Activated T-helper 2 cell treated with anti-CD3 and anti-CD28 coated beads, Interferon-gamma antibody, Interleukin-2, Interleukin-4, amounts not matched to agents 10 μg/mL and 5 μg/mL and 100 μg/mL, durations not matched to agents 14 hours and 24 hours and 36 hours (primary cell): ENCODE measurements around the gene CDC25C. TPM values are rescaled to one million over a fixed set of nuclear protein-coding genes. Genes with fewer than 3 reads are reported as not detected.
"Not testable (repeated sequence)": the region's sequence is repeated elsewhere in the genome, so short reads cannot be mapped to it uniquely, and the experiment has no call there.

Experiments
- DNase-seq: peaks from one replicate; pipeline ENCODE4 v3.0.0; 2021; ENCODE audit warnings: low spot score
- H3K27ac Mint-ChIP-seq: one replicate; pipeline ENCODE4 v1.8.0; 2021; ENCODE audit warnings: mixed read lengths
- H3K27me3 Mint-ChIP-seq: one replicate; pipeline ENCODE4 v1.8.0; 2021; ENCODE audit warnings: low read depth, mixed read lengths
- H3K36me3 Mint-ChIP-seq: one replicate; pipeline ENCODE4 v1.8.0; 2021; ENCODE audit warnings: low read depth, mixed read lengths
- H3K4me1 Mint-ChIP-seq: one replicate; pipeline ENCODE4 v1.8.0; 2021; ENCODE audit warnings: low read depth, mixed read lengths
- H3K4me3 Mint-ChIP-seq: one replicate; pipeline ENCODE4 v1.8.0; 2021; ENCODE audit warnings: low read depth, mild to moderate bottlenecking, moderate library complexity, mixed read lengths
- H3K9me3 Mint-ChIP-seq: one replicate; pipeline ENCODE4 v1.8.0; 2021; ENCODE audit warnings: mixed read lengths
- intact Hi-C: fragments of 100-400 bp; cut with micrococcal nuclease; formaldehyde crosslinking; loops from one replicate; pipeline ENCODE4 v1.15.1; 2023
- total RNA-seq: library from RNA; stranded (reverse); gene quantifications from 2 replicates; pipeline ENCODE4 v1.2.3, GENCODE V29; 2022

Gene CDC25C
- total RNA-seq, 1 donor from 2014 or later: 8.4 TPM

DNA sequence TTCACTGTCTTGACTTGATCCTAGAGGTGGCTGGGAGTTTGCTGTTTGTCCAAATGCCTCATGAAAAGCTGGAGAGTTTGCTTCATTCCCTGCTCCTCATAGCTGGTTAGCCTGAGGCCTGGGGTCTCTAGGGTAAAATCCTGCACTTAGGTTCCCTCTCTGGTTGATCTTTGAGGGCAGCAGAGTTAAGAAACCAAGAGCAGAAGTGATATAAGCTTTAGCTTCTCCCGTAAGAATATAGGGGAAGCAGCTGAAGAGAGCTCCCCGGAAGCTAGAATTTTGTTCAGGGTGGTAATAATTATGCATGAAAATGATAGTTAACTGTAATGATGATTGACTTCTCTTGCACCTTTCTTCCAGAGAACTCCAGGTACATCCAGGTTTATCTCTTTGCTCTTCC, 7.9 kb upstream of the CDC25C start:
- peak overlapping the region; percentile 80 for H3K27ac Mint-ChIP-seq
- H3K4me3 Mint-ChIP-seq: peak overlapping the region; percentile 91
- peaks cover 36% of the 10 kb centered on the region for H3K4me1 Mint-ChIP-seq
- H3K27me3 Mint-ChIP-seq: no peaks in the 10 kb centered on the region
- DNase-seq: no peak
- H3K9me3 Mint-ChIP-seq: no peaks in the 10 kb centered on the region
- intact Hi-C loops: loop anchor here (1.0 to 10.0 kb wide), 4 partner anchors 13 to 955 kb away; partner anchors contain the start of genes EGR1, FAM13B, KDM3B and MATR3
- H3K36me3 Mint-ChIP-seq: peaks cover 28% of the 10 kb centered on the region

DNA sequence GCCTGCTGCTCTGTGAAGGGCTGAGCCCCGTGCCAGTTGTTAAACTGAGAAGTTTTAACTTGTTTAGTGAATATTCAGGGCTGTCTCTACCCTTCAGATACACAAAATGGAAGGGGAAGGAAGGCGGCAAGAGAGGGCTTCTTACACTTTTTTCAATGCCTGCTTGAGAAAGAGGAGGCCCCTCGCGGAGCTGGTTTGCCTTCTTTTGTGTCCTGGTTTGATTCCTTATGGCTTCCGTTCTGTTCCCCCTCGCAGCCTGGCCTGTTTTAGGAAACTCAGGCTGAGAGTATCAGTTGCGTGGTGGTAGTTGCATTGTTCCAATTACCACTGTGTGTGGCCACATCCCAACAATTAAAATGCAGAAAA, 7.5 kb upstream of the CDC25C start:
- Mint-ChIP-seq H3K27ac (peak overlapping the region; percentile 80), H3K9me3 (no peaks in the 10 kb centered on the region), H3K4me1 (peaks cover 36% of the 10 kb centered on the region), H3K27me3 (no peaks in the 10 kb centered on the region), H3K36me3 (peaks cover 24% of the 10 kb centered on the region), H3K4me3 (peak overlapping the region; percentile 91)
- intact Hi-C loops: loop anchor here (1.0 to 10.0 kb wide), 4 partner anchors 13 to 956 kb away; partner anchors contain the start of genes EGR1, FAM13B, KDM3B and MATR3
- DNase-seq: no peak

DNA sequence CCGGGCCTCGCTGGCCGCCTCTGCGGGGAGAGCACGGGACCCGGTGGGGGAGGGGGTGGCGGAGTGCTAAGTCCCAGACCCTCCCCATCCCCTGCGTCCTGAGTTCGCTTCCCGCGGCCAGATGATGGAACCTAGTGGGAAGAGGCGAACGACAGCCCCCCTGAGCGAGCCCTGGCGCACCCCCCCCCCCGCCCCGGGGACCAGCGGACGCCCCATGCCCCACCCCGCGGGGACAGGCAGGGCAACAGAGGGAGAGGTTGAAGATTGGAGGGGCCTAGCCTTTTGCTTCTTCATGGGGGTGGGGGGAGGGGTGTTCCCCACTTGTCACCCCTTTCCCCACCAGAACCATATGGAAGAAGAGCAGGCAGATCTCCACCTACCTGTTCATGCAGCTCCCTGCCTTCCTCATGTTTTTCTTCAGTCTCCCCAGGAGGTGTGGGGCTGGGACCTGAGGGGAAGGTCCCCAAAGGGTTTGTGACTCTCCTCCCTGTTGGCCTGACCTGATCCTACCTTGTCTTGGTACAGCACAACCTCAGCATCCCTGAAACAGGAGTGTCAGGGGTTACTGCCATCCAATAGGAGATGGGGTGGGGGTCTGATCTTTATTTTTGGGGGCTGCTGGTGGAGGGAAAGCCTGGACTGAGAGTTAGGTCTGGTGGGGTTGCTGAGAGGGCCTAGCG, 6.9 kb upstream of the CDC25C start:
- Mint-ChIP-seq H3K4me3 (peak overlapping the region; percentile 91), H3K9me3 (no peaks in the 10 kb centered on the region), H3K4me1 (peaks cover 36% of the 10 kb centered on the region), H3K27ac (peak overlapping the region; percentile 80), H3K36me3 (peaks cover 19% of the 10 kb centered on the region), H3K27me3 (no peaks in the 10 kb centered on the region)
- intact Hi-C loops: loop anchor here (1.0 to 10.0 kb wide), 5 partner anchors 14 to 956 kb away; partner anchors contain the start of genes CDC23, EGR1, FAM13B and KDM3B
- no peak for DNase-seq

DNA sequence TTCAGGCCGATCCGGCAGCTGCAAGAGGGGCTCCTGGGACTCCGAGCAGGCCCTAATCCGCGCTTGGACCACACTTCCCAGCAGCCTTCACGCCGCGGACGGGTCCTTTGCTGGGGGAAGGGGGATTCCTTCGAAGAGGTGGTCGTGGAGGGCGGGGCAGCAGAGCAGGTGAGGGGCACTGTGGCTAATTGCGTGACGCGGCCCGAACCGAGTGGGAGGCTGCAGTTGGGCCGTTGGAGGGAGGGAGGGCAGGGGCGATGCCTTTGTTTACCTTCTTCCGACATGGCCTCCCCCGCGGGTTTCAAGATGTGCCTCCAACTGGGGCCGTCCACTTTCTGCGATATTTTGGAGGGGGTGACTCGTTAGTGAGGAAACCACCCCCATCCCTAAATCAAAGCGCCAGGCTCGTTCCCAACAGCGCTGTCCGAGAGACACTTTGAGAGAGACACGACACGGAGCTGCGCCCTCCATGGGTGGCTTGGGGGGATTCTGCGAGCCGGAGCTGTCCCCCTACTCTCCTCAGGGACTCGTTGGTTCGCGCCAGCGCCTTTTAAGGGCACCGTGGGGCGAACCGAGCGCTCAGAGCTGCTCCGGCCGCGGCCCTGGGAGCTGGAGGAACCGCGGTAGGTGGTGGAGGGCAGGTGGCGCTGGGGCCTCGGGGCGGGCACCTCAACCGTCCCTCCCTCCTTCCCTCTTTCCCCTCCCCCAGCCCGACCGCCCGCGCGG, 6.2 kb upstream of the CDC25C start, which contains the start of gene FAM53C:
Gene FAM53C (plus strand): TSS at position 582 of the 726 bp plus-strand sequence. CDS start 3,070 bp downstream, outside the sequence.
- intact Hi-C loops: loop anchor here (1.0 to 10.0 kb wide), 5 partner anchors 125 to 957 kb away; partner anchors contain the start of genes CDC23, EGR1, ETF1 and FAM13B
- DNase-seq: peak; percentile 91
- peak within 1 kb of the TSS; percentile 98 for H3K27ac Mint-ChIP-seq

DNA sequence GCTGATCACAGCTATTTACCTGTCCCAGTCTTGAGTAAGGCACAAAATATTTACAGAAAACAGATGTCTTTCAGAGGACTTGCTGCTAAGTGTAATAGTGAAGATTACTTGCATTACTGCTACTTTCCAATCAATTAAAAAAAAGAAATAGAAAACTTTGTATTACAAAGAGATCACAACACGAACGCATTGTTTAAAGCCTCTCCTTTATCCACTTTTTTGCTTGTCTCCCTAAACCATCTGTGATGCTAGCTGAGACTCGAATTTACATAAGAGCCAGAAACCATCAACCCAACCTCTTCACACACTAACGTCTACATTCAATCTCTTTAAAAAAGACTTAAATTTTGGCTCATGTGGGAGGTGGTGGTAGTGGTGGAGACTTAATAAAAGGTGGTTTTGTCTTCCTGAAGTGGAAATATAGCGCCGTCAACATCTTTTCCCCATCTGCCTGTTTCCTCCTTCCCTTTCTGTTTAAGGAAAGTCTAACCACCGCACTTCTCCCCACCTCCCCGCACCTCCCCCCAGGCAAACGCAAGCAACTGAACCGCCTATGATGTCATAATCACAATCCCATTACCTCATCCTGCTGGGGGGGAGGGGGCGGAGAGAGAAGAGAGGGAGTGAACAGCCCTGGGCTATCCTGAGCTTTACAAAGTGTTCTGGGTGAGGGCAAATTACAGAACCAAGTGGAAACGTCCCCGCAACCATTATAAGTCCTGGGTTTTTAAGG, 5.5 kb upstream of the CDC25C start:
- Mint-ChIP-seq H3K4me1 (peaks cover 40% of the 10 kb centered on the region), H3K4me3 (peak overlapping the region; percentile 91), H3K27me3 (no peaks in the 10 kb centered on the region), H3K27ac (peak overlapping the region; percentile 98), H3K9me3 (no peaks in the 10 kb centered on the region), H3K36me3 (peaks cover 15% of the 10 kb centered on the region)
- DNase-seq: no peak
- intact Hi-C loops: loop anchor here (1.0 to 10.0 kb wide), 4 partner anchors 130 to 958 kb away; partner anchors contain the start of genes EGR1, ETF1, FAM13B and MATR3

More for the DNA sequence above, 6.2 kb upstream of the CDC25C start, which contains the start of gene FAM53C:
- H3K9me3 Mint-ChIP-seq: no peaks in the 10 kb centered on the region
- peak within 1 kb of the TSS; percentile 91 for H3K4me3 Mint-ChIP-seq
- peaks cover 15% of the 10 kb centered on the region for H3K36me3 Mint-ChIP-seq
- no peaks in the 10 kb centered on the region for H3K27me3 Mint-ChIP-seq
- H3K4me1 Mint-ChIP-seq: peaks cover 37% of the 10 kb centered on the region

DNA sequence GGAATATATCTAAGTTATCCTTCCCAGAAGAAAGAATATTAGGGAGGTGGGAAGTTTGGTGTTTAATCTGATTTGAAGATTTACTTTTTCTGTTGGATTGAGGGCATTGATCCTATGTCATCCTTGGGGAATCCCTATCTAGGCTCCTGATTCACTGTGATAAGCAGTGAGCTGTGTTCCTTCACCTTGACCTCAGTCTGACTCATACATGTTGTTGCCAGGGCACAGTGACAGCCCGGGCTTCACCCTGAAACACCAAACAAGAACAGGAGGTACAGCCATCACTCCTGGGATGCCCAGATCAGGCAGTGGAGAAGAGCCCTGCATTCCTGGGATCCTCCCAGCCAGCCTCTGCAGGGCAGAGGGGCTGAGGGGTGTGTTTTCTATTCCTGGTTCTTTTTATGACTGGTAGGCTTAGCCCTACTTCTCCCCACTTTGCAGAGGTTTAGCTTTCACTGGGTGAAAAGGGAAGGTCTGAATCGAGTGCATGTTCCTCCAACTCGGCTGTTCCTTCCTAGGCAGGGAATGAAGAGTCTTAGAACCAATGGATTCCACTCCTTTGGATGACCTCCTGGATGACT, 3.4 kb upstream of the CDC25C start:
- H3K27ac Mint-ChIP-seq: peak overlapping the region; percentile 40
- H3K36me3 Mint-ChIP-seq: no peaks in the 10 kb centered on the region
- H3K4me3 Mint-ChIP-seq: no peak overlapping the region
- no peak for DNase-seq
- no peaks in the 10 kb centered on the region for H3K27me3 Mint-ChIP-seq
- H3K9me3 Mint-ChIP-seq: no peaks in the 10 kb centered on the region
- intact Hi-C loops: loop anchor here (5.0 to 10.0 kb wide), 3 partner anchors 132 to 960 kb away; partner anchors contain the start of genes EGR1, FAM13B and MATR3
- peaks cover 35% of the 10 kb centered on the region for H3K4me1 Mint-ChIP-seq

DNA sequence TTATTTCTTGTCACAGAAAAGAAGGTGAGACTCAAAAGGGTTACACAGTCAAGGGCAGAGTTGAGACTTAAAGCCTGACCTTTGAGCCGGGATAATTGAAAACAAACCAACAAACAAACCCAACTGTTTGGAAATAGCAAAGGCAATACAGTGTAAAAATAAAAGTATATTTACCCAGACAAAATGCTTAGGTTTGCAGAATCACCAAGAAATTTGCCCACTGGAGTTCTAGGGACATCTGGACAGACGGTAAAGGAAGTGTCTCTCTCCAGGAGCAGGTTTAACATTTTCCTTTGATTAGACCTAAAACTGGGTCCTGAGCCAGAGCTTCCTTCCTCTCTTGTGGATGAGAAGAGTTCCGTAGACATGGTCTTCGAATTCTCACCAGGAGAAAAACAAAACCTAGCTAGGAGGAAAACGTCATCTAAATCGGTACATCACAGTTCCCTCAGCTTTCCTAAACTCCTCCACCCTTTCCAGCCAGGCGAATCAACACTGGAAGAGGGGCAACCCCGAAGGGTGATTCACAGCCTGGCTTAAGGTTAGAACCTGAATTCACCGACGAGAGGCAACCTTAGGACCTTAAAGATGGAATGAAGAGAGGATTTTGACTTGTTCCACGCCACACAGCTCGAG, 673 bp downstream of the CDC25C start:
- H3K36me3 Mint-ChIP-seq: peaks cover 6% of the 10 kb centered on the region
- H3K4me3 Mint-ChIP-seq: peak overlapping the region; percentile 83
- peak overlapping the region; percentile 86 for H3K27ac Mint-ChIP-seq
- H3K27me3 Mint-ChIP-seq: no peaks in the 10 kb centered on the region
- DNase-seq: no peak
- no peaks in the 10 kb centered on the region for H3K9me3 Mint-ChIP-seq
- intact Hi-C loops: loop anchor here (1.0 to 10.0 kb wide), 3 partner anchors 152 to 964 kb away; partner anchors contain the start of genes FAM13B, KIF20A and MATR3
- H3K4me1 Mint-ChIP-seq: peaks cover 20% of the 10 kb centered on the region

DNA sequence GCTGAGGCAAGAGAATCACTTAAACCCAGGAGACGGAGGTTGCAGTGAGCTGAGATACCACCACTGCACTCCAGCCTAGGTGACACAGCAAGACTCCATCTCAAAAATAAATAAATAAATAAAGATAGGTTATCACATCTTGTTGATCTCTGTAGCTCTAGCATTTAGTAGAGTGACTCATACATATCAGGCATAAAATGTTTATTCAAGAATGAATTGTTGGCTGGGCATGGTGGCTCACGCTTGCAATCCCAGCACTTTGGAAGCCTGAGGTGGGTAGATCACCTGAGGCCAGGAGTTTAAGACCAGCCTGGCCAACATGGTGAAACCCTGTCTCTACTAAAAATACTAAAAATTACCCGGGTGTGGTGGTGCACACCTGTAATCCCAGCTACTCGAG, 13.4 kb downstream of the CDC25C start:
- intact Hi-C loops: not testable (repeated sequence)

DNA sequence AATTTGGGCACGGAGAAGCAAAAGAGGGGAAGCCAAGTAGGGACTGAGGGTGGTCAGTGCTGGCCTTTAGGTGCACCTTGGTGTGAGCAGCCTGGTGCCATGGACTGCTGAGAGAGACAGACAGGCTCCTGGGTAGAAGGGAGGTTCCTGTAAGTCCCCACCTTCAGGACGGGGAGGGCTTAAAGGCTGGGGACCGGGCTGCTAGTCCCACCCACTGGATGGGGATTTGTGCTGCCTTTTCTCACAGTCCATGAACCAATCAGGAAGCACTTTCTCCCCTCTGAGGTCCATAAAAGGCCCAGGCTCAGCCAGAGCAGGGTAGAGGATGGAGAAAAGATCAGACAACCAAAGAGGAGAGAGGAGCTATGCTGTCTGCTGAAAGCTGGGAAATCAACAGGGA, 15.2 kb downstream of the CDC25C start:
- Mint-ChIP-seq H3K4me1 (no peaks in the 10 kb centered on the region), H3K36me3 (peaks cover 46% of the 10 kb centered on the region), H3K27me3 (no peaks in the 10 kb centered on the region), H3K9me3 (no peaks in the 10 kb centered on the region), H3K27ac (no peak overlapping the region), H3K4me3 (no peak overlapping the region)
- intact Hi-C loops: no loop called here
- no peak for DNase-seq

More for the DNA sequence above, 13.4 kb downstream of the CDC25C start:
- H3K27me3 Mint-ChIP-seq, H3K27ac Mint-ChIP-seq, H3K9me3 Mint-ChIP-seq, H3K4me1 Mint-ChIP-seq, DNase-seq, H3K4me3 Mint-ChIP-seq: not testable (repeated sequence)
- peaks cover 30% of the 10 kb centered on the region for H3K36me3 Mint-ChIP-seq

DNA sequence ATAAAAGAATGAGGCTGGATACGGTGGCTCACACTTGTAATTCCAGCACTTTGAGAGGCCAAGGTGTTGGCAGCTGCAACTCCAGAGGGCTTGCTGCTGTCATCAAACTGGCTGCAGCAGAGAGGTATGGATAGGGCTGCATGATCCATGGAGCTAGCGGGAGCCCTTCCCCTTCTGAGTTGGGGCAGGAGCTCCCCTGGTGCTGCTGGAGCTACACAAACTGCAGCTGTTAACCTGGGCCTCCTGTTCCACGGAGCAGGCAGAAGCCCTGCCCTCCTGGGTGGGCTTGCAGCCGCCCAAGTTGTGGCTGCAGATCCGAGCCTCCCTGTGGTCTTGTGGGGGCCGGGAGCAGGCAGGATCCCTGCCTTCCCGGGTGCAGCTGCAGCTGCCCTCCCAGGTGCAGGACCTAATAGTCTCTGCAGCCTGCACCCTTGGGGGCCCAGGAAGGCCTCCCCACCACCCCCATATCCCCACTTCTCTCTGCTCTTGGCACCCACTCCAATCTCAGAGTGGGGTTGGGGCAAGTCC, 15.8 kb downstream of the CDC25C start:
- H3K27ac Mint-ChIP-seq: no peak overlapping the region
- peaks cover 50% of the 10 kb centered on the region for H3K36me3 Mint-ChIP-seq
- no peak overlapping the region for H3K4me3 Mint-ChIP-seq
- no peaks in the 10 kb centered on the region for H3K4me1 Mint-ChIP-seq
- H3K9me3 Mint-ChIP-seq: no peaks in the 10 kb centered on the region
- no peaks in the 10 kb centered on the region for H3K27me3 Mint-ChIP-seq
- DNase-seq: no peak
- intact Hi-C loops: no loop called here

DNA sequence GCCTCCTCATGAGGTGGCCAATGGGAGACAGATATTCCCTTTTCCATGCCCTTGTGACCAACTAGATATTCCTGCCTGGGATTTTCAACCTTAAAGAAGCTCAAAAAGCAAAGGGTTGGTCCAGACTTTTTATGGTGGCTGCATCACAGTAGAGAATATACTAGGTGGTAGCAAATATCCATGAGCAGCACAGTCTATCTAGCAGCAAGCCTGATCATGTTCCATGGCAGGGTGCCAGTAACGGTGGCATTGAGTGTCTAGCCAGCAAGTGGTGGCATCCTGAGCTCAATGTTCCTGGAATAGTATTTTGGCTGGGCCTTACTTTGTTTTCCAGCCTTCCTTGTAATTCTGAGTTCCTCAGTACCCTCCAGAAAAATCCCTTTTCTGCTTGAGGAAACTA, 25.8 kb downstream of the CDC25C start:
- no peaks in the 10 kb centered on the region for H3K9me3 Mint-ChIP-seq
- DNase-seq: no peak
- H3K27ac Mint-ChIP-seq: no peak overlapping the region
- peaks cover 8% of the 10 kb centered on the region for H3K4me1 Mint-ChIP-seq
- H3K27me3 Mint-ChIP-seq: no peaks in the 10 kb centered on the region
- H3K4me3 Mint-ChIP-seq: no peak overlapping the region
- intact Hi-C loops: no loop called here
- peaks cover 16% of the 10 kb centered on the region for H3K36me3 Mint-ChIP-seq
